Measurements from ENCODE around the gene MLPH.

- no peak for TF ChIP-seq POLR2AphosphoS5 (IDR thresholded peaks at IDR 0.05; ENCODE audit: insufficient read depth in 1 of 2, low read depth in 1 of 2)
- TF ChIP-seq, protein P1, sequence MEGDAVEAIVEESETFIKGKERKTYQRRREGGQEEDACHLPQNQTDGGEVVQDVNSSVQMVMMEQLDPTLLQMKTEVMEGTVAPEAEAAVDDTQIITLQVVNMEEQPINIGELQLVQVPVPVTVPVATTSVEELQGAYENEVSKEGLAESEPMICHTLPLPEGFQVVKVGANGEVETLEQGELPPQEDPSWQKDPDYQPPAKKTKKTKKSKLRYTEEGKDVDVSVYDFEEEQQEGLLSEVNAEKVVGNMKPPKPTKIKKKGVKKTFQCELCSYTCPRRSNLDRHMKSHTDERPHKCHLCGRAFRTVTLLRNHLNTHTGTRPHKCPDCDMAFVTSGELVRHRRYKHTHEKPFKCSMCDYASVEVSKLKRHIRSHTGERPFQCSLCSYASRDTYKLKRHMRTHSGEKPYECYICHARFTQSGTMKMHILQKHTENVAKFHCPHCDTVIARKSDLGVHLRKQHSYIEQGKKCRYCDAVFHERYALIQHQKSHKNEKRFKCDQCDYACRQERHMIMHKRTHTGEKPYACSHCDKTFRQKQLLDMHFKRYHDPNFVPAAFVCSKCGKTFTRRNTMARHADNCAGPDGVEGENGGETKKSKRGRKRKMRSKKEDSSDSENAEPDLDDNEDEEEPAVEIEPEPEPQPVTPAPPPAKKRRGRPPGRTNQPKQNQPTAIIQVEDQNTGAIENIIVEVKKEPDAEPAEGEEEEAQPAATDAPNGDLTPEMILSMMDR (IDR thresholded peaks at IDR 0.05): no peak
Observed at GRCh38 chr2:237475704-237476141, 11.3 kb upstream of the MLPH start.
